GM12878 (cell line): ENCODE results near the gene FAM187B. TPM values are rescaled to one million over a fixed set of nuclear protein-coding genes. Genes with fewer than 3 reads are reported as not detected.

Source experiments
- ATAC-seq: fragments of 200-7000 bp; cut with Tn5 transposase; 3 replicates; pipeline ENCODE4 v1.9.1; 2020; ENCODE audit warnings: mild to moderate bottlenecking, moderate library complexity
- BruUV-seq: library from RNA; stranded (reverse); fragments of 400-500 nt; replicated peaks from 2 replicates; lab custom pipeline; 2021; lab: Mats Ljungman, UMichigan
- CTCF ChIA-PET: fragments of 300-600 bp; sonication (Branson Sonifier 250); formaldehyde crosslinking; extraction: SDS; loops from one replicate; lab custom pipeline; 2021; ENCODE audit warnings: inconsistent platforms; lab: Yijun Ruan, JAX
- POLR2A ChIA-PET: fragments of 350-600 bp; formaldehyde crosslinking; extraction: SDS; loops from one replicate; lab custom pipeline; 2021; ENCODE audit warnings: inconsistent platforms; lab: Charles Lee
- RAD21 ChIA-PET: fragments of 300-600 bp; sonication (Branson Sonifier 250); formaldehyde crosslinking; loops from one replicate; lab custom pipeline; 2023; ENCODE audit warnings: antibody characterized with exemption; ENCODE audit not compliant: unreplicated experiment; lab: Charles Lee
- SMC1A ChIA-PET: fragments of 300-600 bp; sonication (Branson Sonifier 250); formaldehyde crosslinking; loops from one replicate; lab custom pipeline; 2023; ENCODE audit not compliant: unreplicated experiment, uncharacterized antibody; lab: Charles Lee
- DNase-seq: peaks from one replicate; pipeline ENCODE4 v3.0.0-alpha.2; 2011; ENCODE audit warnings: low read depth, low spot score
- FAIRE-seq: peaks from 3 replicates; lab custom pipeline; 2011; peaks lifted over from hg19 to GRCh38; lab: Jason Lieb, UNC
- H2AFZ ChIP-seq: 2 replicates; pipeline ENCODE4 v1.6.0; 2011; ENCODE audit warnings: low read depth, low read length, control low read depth; ENCODE audit not compliant: control insufficient read depth
- H3K27ac ChIP-seq: 2 replicates; pipeline ENCODE4 v1.5.1; 2011; ENCODE audit warnings: control low read depth; ENCODE audit not compliant: control insufficient read depth, insufficient read depth
- H3K27me3 ChIP-seq, 2 experiments: replicated peaks in 1 of 2; 2 replicates each; pipeline versions ENCODE4 v1.6.0 to v1.6.1; 2011; ENCODE audit warnings: low read length in 1 of 2; ENCODE audit not compliant: control insufficient read depth in 2 of 2, insufficient read depth in 2 of 2
- H3K36me3 ChIP-seq, 2 experiments: 2 replicates each; pipeline ENCODE4 v1.5.1; 2011; ENCODE audit warnings: low read length in 1 of 2; ENCODE audit not compliant: control insufficient read depth in 2 of 2, insufficient read depth in 2 of 2
- H3K4me1 ChIP-seq: 2 replicates; pipeline ENCODE4 v1.6.1; 2011; ENCODE audit warnings: mild to moderate bottlenecking, low read length, moderate library complexity, mixed read lengths; ENCODE audit not compliant: control insufficient read depth, insufficient read depth
- H3K4me2 ChIP-seq: 2 replicates; pipeline ENCODE4 v1.6.0; 2011; ENCODE audit warnings: control low read depth; ENCODE audit not compliant: control insufficient read depth, insufficient read depth
- H3K4me3 ChIP-seq: fragments of 200-600 bp; sonication (generic); 2 replicates; pipeline ENCODE4 v1.5.1; 2016
- H3K79me2 ChIP-seq: 2 replicates; pipeline ENCODE4 v1.6.0; 2011; ENCODE audit warnings: low read length; ENCODE audit not compliant: control insufficient read depth, insufficient read depth
- H3K9ac ChIP-seq: 2 replicates; pipeline ENCODE4 v1.8.0; 2011; ENCODE audit warnings: low read length, control low read depth, mixed read lengths; ENCODE audit not compliant: control insufficient read depth, insufficient read depth
- H3K9me3 ChIP-seq: replicated peaks from 3 replicates; pipeline ENCODE4 v1.5.1; 2011; ENCODE audit warnings: mild to moderate bottlenecking, low read length; ENCODE audit not compliant: control insufficient read depth, insufficient read depth
- H4K20me1 ChIP-seq: 2 replicates; pipeline ENCODE4 v1.6.0; 2011; ENCODE audit not compliant: control insufficient read depth, insufficient read depth
- CBX3 ChIP-seq: fragments of 200-600 bp; sonication (generic); IDR thresholded peaks from 2 replicates; pipeline ENCODE4 v1.6.1; 2016; ENCODE audit warnings: low read depth, borderline replicate concordance
- CREB1 ChIP-seq: IDR thresholded peaks from 2 replicates; pipeline ENCODE4 v1.6.1; 2012; ENCODE audit warnings: low read depth, mild to moderate bottlenecking, inconsistent platforms
- CTCF ChIP-seq, 3 experiments: IDR thresholded peaks in 2 of 3; conservative IDR thresholded peaks in 1 of 3; 2 replicates each; pipeline ENCODE4 v1.5.1; 2011; ENCODE audit warnings: low read depth in 3 of 3, low read length in 3 of 3, mild to moderate bottlenecking in 3 of 3, control low read depth in 2 of 3, moderate library complexity in 2 of 3, inconsistent platforms in 1 of 3, mixed read lengths in 1 of 3; ENCODE audit not compliant: control insufficient read depth in 2 of 3, insufficient read depth in 1 of 3; ENCODE audit errors: extremely low read depth in 1 of 3
- E2F8 ChIP-seq: fragments of 450-650 bp; IDR thresholded peaks from 2 replicates; pipeline ENCODE4 v1.6.1; 2018; ENCODE audit warnings: mild to moderate bottlenecking, low read depth, moderate library complexity; ENCODE audit not compliant: partially characterized antibody
- IRF3 ChIP-seq: fragments of 450-650 bp; IDR thresholded peaks from 2 replicates; pipeline ENCODE4 v1.6.1; 2014; ENCODE audit warnings: mild to moderate bottlenecking
- KAT2A ChIP-seq: conservative IDR thresholded peaks from 2 replicates; pipeline ENCODE4 v1.6.1; 2011; ENCODE audit warnings: low read depth, low read length; ENCODE audit not compliant: control insufficient read depth
- TAF1 ChIP-seq: IDR thresholded peaks from 2 replicates; pipeline ENCODE4 v1.6.1; 2011; ENCODE audit warnings: mild to moderate bottlenecking, low read depth, low read length, borderline replicate concordance
- YY1 ChIP-seq: IDR thresholded peaks from 2 replicates; pipeline ENCODE4 v1.6.1; 2011; ENCODE audit warnings: low read depth, mild to moderate bottlenecking, low read length
- ZBTB11 ChIP-seq: fragments of 450-650 bp; formaldehyde crosslinking; IDR thresholded peaks from 2 replicates; pipeline ENCODE4 v1.5.0; 2022; ENCODE audit warnings: mild to moderate bottlenecking, missing genetic modification characterization
- ZNF24 ChIP-seq: fragments of 450-650 bp; IDR thresholded peaks from 2 replicates; pipeline ENCODE4 v1.6.1; 2017; ENCODE audit warnings: antibody characterized with exemption, mild to moderate bottlenecking
- WGBS: methylation state at CpG from one replicate; pipeline ENCODE4 v1.1.6; 2016; ENCODE audit warnings: low lambda C conversion rate; ENCODE audit not compliant: insufficient replicate concordance, insufficient coverage; ENCODE audit errors: missing lambda C conversion rate; 5-methylcytosine and 5-hydroxymethylcytosine counted together
- in situ Hi-C: fragments of 300-500 bp; cut with MboI; formaldehyde crosslinking; loops from 9 replicates; pipeline ENCODE4 v1.14.3; 2018; ENCODE audit warnings: mixed read lengths
- intact Hi-C: fragments of 100-400 bp; cut with micrococcal nuclease; formaldehyde crosslinking; loops from one replicate; pipeline ENCODE4 v1.14.2; 2022; ENCODE audit not compliant: unreplicated experiment
- polyA plus RNA-seq, 11 experiments: library from polyadenylated mRNA; depleted of rRNA in 4 of 11; unstranded in 6 of 11; stranded (reverse) in 5 of 11; fragments of >200 nt; fragmentation: Nextera tagmentation in 4 of 11; fragmentation: Illumina TruSeq in 1 of 11; extraction: Ambion mirVana in 4 of 11; extraction: Trizol in 1 of 11; gene quantifications; 1 replicate in 1 of 11; 2 replicates in 10 of 11; pipeline versions ENCODE4 v1.2.1 to v1.2.3, GENCODE V29; 2011 to 2016; ENCODE audit warnings: inconsistent platforms in 2 of 11, missing spikeins in 2 of 11, low read depth in 1 of 11
- total RNA-seq, 4 experiments: library from RNA; depleted of rRNA in 3 of 4; stranded (reverse); fragments of >200 nt in 3 of 4; fragmentation: Illumina TruSeq in 1 of 4; extraction: Trizol in 1 of 4; gene quantifications; 2 replicates each; pipeline versions ENCODE4 v1.2.1 to v1.2.3, GENCODE V29; 2013 to 2021

The FAM187B gene
- total and polyA plus RNA-seq, 10 of the 15 experiments (the other 5 are each of a cell fraction or from before 2014, with no cell fraction given) = 0.05 TPM; not detected in 9

GRCh38 chr19:35216016-35216832 lies 12.3 kb downstream of the FAM187B start:
- ChIA-PET CTCF (interaction anchor here (0.6 to 3.0 kb wide), 8 partner anchors 12 to 209 kb away, joined by 3 to 22 read pairs (median 3); partner anchors contain the start of genes FAM187B and FXYD7), POLR2A (interaction anchor here (0.7 to 1.3 kb wide), 5 partner anchors 10 to 375 kb away, joined by 3 to 4 read pairs (median 3); partner anchors contain the start of gene FAM187B), RAD21 (interaction anchor here (1.5 to 3.6 kb wide), 2 partner anchors 62 to 74 kb away, joined by 4 to 17 read pairs; partner anchors contain the start of gene FXYD7), SMC1A (interaction anchor here (0.6 to 2.1 kb wide), 7 partner anchors 10 to 74 kb away, joined by 3 to 12 read pairs (median 5); partner anchors contain the start of gene FXYD7)
- no peaks in the 10 kb centered on the region for H3K79me2 ChIP-seq
- BruUV-seq = no TSS peak
- H3K36me3 ChIP-seq = no peaks in the 10 kb centered on the region
- in situ Hi-C loops = no loop called here
- H3K9me3 ChIP-seq = peaks cover 11% of the 10 kb centered on the region
- ATAC-seq = no peak
- intact Hi-C loops = no loop called here
- H2AFZ ChIP-seq = no peak overlapping the region; the same call in 1 of the 2 replicates
- no peak overlapping the region for H3K4me2 ChIP-seq
- H3K4me1 ChIP-seq = peaks cover 35% of the 10 kb centered on the region
- H3K27me3 ChIP-seq = no peaks in the 10 kb centered on the region
- no peak for DNase-seq
- whole genome bisulfite sequencing = 51% methylated on average over 8 of the region's 8 CpGs
- no peak for FAIRE-seq
- H3K27ac ChIP-seq = 0 out of 2 replicates have a peak overlapping the region, but pooled peaks have one; percentile 9
- no peak overlapping the region for H3K4me3 ChIP-seq
- no peaks in the 10 kb centered on the region for H4K20me1 ChIP-seq
- H3K9ac ChIP-seq = no peak overlapping the region
- TF ChIP-seq IRF3 (no peak), YY1 (no peak), ZNF24 (no peak), CREB1 (no peak), KAT2A (no peak), CTCF (IDR thresholded peaks at IDR 0.05 in 2 of 3, conservative IDR thresholded peaks at IDR 0.05 in 1 of 3; ENCODE audit: control insufficient read depth in 2 of 3, extremely low read depth in 1 of 3, insufficient read depth in 1 of 3, low read depth in 3 of 3, low read length in 3 of 3) (no peak), CBX3 (no peak), E2F8 (no peak), TAF1 (no peak), ZBTB11 (CRISPR knock-in tag) (no peak)
- TF ChIP-seq, all 136 proteins: peak for 0
